ENCODE measurements around the gene CLSTN2.

Gene CLSTN2

DNA sequence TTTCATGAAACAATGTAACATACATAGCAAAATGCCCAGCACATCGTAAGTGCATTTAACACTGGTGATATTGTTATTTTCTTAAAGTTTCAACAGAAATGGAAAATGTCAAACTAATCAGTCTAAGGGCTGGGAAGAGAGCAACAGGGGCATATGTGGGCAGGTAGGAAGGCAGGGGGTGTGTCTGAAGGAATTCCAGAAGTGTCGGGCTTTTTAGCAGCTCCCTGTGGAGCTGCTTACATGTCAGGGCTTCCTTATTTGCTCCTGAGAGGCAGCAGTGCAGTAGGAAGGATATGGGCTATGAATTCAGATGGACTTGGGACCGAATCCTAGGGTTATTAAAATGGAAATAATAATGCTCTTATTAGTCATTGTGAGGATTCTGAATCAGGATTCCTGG lies 311.6 kb downstream of the CLSTN2 start:
- no peak for DNase-seq

DNA sequence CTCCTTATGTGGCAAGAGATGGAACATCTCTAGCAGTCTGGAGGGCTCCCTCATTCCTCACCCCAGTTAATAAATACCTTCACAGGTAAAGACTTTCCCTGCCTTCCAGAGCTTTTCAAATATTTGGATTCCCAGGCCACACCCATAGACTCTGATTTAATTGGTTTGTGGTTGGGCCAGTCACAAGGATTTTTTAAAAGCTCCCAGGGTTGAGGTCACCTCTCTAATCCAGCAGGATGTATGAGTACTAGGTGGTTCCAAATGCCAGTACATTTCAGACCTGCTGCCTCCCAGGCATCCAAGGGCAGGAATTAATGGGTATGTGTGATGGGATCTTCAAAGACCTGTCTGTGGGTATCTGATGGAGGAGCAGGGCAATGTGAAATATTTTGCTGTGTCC lies 312.8 kb downstream of the CLSTN2 start:
- DNase-seq, result no peak

DNA sequence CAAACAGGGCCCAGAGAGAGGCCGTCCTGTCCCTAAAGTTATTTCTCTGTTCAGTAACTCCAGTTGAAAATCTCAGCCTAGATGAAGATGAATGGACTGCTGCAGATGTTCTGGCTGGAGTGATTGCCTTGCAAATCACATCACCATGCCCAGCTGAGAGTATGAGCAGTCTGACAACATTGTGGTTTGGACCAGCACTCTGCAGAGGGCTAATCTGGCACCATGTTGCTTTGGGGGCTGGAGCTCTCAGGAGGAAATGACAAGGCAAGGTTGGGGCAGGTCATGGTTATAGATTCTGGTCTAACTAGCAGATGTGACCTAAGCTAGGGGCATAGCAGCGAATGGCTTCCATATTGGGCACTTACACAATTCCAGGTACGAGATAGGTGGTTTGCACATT lies 314.2 kb downstream of the CLSTN2 start:
- DNase-seq, result no peak

DNA sequence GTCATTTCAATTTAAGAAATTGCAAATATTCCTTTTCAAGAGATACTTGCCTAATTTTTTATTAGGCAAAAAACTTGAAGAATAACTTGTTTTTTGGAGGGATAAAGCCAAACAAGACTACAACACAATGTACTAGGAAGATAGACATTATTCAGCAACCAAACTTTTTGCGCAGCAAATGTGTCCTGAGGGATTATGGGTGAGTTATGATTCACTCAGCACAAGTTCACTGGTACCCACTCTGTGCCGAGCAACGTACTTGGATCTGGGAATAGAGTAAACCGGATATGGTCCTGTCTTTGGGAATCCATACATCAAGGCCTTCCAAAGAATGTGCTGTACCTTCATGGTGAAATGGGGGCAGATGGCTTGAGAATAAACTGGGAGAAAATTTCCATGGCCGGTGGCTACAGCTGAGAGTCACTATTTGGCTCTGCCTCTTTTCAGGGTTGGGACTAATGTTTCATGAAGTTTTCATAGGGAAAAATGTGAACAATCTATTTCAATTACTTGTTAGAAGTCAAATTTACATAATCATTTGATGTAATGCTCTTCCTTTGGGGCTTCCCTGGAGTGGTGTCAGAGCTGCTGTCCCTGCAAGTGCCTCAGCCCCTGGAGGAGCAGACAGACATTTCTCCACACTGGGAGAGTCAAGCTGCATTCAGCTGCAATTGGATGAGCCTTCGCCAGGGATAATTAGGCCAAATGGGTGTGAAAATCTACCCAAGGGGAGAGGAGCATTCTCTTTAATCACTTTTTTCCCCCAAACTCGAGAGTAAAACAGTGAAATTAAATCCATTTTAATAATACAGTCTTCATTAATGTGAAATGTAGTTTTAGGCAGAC lies 315.2 kb downstream of the CLSTN2 start:
- DNase-seq, result no peak

DNA sequence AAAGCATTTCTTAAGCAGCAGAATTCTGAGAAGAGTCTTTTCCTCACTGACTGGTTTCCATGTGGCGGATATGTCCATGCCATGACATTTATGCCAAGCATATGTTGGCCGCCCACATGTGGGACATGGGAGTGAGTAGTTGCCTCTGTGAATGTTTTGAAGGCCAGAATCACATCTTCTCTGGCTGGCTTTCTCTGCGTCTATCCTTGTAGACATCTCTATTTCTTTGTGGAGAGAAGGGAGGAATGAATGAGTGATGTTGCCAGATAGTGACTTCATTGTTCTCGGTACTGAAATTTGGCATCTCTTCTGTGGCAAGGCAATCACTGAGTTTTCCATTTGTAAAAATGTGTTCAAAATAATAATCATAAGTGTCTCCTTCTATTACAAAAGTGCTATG lies 316.0 kb downstream of the CLSTN2 start:
- no peak for DNase-seq

DNA sequence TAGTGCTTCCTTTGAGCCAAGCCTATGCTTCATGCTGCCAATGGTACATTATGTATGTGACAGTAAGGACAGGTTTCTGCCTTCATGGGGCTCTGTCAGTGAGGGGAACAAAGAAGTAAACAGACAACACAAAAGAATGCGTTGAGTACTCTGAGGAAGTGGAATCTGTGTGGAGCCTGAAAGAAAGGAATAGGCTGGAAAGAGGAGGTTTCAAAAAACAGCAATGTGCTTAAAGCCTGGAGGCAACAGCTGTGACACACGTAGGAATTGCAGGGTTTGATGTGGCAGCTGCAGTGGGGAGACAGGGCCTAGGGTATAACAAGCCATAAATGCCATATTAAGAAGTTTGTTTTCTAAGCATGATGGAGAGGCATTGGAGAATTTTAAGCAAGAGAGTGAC lies 316.7 kb downstream of the CLSTN2 start:
- DNase-seq, result no peak

DNA sequence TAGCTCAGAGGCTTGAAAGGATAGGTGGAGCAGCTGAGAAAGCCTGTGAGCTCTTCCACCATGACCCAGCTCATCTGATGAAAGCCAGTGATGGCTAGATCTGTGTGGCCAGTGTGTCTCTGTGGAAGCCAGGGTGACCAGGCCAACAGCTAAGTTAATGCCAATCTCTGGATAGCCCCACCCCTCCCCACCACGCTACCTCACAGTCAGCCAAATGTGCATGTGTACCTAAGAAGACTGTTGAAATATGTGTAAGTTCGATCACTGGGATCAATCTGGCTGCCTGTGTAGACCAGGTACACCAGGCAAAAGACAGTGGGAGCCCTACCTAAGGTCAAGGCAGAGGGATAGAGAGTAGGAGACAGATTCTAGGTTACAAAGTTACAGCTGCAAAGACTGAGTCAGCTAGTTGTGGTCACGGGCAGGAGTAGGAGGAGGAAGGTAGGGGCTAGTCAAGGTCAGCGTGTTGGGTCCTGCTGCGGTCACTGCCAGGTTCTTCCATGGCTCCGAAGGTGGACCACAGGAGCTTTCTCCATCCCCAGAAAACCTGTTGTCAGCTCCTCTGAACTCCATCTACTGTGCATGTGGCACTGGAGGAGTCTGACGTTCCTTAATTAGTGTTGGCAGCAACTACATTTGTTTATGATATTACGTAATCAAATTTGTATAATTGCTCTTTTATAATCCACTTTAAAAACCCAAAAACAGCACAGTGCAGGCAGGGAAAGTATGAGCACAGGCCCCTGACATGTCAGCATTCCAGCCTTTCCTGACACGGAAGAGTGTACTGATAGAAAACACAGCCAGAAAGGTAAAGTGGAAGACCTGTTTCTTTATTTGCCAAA lies 318.0 kb downstream of the CLSTN2 start:
- no peak for DNase-seq

DNA sequence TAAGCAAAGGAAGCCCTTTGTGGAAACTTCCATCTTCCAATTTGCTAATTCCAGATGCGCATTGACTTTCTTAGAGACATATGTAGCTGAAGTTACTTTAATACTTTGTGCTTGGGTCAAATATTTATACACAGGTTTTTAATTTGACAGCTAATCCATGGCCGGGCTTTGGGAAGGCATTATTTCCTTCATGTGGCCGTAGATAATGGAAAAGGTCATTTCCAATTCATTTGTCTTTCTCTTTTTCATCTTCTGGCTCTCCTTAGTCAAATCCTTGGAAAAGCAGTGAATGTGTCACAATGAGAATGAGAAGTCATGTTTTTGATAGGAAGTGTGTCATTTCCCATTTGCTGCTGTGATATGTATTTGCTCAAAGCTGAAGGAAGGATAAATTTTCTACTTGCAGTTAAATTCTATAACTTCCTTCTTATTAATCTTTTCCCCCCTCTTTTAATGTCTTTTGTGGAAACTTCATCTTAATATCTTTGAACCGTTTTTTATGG lies 323.3 kb downstream of the CLSTN2 start:
- DNase-seq, result no peak

DNA sequence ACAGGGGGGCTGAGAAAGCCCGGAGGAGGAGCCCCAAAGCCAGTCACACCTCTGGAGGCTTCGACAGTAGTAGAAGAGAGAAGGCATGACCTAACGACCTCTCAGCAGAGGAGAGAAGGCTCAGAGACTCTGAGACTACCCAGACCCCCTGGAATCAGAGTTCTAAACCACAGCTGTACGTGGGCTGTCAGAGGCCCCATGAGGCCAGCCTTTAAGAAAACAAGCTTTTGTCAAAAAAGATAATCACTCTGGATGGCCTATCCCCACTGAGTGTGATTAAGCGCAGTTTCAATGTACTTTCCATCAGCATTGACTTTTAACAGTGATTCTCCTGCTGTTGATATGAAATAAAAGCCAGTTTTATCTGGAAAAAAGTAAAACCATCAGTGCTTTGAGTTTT lies 330.3 kb downstream of the CLSTN2 start:
- no peak for DNase-seq

DNA sequence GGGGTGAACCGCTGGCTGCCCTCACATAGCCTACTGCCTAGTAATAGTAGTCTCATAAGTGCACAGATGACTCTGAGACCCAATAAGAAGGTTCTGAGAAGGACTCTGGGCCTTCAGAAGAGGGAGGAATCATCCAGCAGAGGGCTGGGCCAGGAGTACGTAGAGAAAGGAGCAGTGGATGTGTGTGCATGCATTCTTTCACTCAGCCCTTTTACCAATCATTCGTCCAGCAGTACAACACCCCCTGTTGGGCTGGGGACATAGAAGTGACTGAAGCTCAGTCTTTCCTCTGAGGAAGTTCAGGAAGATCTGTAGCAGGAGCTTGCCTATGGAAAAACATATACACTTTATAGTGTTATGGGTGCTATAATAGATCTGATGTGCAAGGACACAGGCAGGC lies 333.1 kb downstream of the CLSTN2 start:
- no peak for DNase-seq

DNA sequence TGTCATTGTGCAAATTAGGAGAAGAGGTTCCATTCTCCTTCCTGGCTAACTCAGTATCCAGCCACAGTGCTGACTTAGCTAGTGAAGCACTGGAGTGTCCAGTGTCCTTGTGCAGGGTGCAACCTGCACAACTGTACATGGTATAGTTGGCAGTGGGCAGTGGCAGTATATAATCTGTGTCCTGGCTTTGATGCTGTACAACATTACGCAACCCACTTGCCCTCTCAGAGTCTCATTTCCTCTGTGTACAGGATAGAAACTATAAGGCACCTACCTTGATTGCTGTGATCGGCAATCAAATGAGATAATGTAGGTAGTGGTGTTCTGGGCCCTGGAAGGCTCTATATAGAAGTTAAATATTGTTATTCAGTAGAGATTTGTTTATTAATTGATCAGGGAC lies 333.6 kb downstream of the CLSTN2 start:
- no peak for DNase-seq

DNA sequence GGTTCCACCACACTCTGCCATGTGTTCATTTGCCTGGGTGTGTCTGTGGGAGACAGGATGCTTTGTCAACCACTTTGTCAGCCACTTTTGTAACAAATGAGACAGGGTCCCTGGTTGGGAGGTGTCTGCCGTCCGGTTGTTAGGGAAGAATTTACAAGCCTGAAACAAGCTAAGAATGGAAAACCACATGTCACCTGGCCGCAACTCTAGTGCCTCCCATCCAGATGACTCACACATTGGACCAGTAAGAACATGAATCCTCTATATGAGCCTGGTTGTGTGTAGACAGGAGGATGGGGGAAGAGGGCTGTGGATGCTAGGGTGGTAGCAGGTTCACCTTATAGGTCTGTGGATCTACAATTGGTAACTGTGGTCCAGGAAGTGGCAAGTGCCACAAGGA lies 335.3 kb downstream of the CLSTN2 start:
- no peak for DNase-seq

DNA sequence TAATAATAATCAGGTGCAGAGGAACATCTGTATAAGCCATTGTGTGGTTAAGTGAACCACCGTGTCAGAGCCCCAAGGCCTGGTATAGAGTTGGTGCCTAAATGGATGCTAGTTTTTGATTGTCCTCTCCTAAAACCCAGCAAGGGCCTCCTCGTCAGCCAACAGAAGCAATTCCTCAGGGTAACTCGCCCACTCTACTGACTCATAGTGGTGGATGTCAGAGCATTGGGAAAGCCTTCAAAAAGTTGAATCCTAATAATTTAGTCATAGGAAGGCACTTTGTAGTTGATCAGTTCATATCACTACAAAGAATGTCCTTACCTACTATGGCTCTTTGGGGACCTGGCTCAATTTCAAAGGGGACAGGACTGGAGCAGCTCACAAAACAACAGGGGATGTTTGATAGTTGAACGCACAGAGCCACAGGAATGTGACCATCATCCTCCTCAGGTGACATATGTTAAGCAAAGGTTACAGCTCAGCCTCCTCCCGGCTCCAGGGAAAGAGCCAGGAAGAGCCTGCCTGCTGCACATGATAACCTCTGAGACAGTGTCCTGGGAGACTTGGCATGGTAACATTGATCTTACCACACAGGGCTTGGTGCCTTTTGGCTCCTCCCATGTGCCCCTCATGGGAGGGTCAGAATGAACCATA lies 338.7 kb downstream of the CLSTN2 start:
- no peak for DNase-seq

DNA sequence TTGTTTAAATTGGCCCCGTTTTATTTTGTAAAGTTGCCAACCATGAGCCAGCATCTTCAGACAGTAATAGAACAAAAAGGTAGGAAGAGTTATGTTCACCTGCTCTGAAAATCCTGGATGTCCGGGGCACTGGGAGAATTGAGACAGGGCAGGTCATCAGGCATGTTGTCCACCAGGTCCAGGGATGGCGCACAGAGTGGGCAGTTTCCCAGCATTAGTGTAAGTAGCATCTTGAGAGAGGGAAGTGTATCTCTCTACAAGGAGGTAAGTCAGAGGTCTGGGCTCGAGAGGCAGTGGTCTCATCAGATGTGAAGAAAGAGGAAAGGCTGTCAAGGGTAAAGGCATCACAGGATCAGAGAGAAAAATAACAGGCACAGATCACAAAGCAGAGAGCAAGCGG lies 339.4 kb downstream of the CLSTN2 start:
- no peak for DNase-seq

DNA sequence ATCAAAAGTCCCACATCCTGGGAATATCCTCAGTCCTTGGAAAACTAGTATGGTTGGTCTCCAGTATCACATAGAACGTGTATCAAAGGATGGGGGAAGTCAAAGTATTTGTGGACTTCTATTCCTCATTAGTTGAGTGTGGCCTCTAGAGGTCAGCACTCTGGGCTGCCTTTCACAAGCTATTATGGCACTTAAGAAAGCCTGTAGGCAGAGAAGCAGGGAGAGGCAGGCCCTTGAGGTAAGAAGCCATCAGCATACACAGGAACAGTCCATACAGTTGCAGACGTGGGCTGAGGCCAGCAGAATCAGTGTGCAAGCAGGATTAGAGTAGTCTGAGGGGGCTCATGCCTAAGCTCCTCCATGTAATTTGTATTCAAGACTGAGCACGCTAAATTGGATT lies 341.7 kb downstream of the CLSTN2 start:
- no peak for DNase-seq

DNA sequence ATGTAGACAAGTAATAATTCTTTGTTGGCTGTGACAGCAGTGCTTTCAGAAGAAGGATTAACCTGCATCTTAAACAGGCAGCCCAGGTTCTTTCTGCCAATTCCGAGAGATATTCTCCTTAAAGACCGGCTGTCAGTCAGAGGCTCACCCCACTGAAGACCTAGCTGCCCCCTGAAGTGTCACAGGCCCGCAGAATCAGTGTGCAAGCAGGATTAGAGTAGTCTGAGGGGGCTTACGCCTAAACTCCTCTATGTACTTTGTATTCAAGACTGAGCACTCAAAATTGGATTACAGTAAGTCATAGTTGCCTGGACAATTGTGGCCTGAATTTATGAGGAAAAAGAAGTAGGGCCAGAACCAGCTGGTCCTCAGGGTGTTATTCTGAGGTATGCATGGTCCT lies 342.9 kb downstream of the CLSTN2 start:
- DNase-seq, result no peak

DNA sequence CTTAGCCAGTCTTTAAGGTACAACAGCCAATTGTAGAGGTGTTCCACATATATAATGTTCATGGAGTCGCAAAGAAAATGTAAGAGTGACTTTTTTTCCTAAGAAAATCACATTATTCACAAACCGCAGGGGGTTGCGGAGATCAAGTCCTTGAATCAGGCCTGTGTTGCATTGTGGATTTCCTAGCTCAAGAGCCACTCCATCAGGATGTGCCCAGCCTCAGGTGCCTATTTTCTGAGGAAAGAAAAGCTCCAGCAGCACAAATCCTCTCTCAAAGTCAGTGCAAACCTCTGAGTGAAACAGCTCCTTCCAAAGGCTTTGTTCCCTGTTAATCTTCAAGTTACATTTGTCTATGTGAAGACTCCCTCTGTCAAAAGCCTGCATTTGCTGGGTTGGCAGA lies 349.4 kb downstream of the CLSTN2 start:
- no peak for DNase-seq

DNA sequence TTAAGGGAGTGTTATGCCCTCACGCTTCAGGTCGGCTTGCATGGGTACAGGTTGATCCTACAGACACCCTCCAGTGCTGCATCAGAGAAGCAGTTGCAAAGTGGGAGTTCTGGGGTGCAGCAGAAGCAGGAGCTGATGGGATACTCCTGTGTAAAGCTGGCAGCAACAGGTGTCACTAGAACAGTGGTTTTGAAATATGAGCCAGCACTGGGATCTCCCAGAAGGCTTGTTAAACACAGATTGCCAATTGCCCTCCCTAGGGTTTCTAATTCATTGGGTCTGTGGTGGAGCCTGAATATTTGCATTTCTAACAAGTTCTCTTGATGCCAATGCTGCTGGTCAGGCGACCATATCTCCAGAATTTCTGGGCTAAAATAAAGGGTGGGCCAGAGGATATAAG lies 350.4 kb downstream of the CLSTN2 start:
- no peak for DNase-seq

DNA sequence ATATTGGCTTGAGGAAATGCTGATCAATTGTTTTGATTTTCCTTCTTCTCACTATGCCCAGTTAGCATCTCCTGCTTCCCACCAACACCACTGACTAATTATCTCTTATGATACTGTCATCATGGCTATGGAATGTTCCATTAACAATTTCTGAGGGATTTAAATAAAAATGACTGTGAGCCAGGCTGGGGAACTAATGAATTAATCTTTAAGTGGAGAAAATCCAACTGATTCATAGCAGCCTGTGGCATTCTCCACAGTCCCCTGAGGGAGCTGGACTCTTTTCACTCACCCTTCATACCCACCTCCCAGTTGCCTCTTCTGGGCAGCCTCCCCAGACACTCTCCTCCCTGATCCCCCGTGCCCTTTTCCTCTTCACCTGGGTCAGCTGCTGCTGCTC lies 353.6 kb downstream of the CLSTN2 start:
- no peak for DNase-seq

DNA sequence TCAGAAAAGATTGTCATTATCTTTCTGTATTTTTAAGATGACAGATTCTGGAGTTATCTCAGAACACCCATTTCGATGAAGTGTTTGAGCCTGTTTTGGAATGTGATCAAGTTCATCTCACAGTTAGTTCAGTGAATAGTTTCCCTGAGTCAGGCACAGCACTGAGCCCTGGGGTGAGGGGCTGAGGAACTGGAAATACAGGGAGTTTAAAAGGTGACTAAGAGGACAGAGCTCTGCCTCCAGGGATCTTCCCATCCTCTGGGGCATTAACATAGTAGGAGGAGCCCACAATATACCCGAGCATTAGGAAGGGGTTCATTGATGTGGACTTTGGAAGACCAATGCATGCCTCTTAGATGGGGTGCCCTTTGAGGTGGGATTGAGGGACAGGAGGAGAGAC lies 355.1 kb downstream of the CLSTN2 start:
- DNase-seq, result no peak

DNA sequence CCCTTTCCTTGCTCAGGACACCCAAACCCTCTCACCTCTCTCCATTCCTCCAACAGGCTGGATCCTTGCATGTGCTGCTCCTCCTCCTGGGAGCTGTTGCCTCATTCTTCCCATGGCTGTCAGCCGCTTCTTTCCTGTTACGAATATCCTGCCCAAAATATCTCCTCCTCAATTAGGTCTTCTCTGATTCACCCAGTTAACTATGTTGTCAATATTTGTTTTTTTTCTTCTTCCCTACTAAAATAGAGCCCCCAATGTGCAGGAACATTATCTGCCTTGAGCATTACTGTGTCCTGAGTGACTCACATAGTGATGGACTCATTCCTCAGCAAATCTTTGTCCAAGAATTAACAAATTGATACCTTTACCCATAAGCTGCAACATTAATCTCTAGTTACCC lies 357.2 kb downstream of the CLSTN2 start:
- no peak for DNase-seq

DNA sequence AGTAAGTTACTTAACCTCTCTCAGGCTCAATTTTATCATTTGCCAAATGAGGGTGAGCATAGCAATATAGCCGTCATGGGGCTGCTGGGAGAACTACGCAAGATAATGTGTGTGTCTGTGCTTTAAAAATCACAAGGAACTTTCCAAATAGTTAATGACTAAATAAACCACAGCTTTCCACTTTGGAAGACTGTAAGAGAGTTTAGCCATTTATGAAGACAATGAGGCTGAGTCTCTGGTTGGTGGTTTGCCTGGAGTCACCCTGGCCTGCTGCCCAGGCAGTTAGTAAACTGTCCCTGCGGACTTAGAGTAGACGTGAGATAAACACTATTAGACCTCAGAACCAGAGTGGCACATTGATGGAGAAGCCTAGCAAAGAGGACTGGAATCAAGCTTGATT lies 357.7 kb downstream of the CLSTN2 start:
- DNase-seq, result no peak

DNA sequence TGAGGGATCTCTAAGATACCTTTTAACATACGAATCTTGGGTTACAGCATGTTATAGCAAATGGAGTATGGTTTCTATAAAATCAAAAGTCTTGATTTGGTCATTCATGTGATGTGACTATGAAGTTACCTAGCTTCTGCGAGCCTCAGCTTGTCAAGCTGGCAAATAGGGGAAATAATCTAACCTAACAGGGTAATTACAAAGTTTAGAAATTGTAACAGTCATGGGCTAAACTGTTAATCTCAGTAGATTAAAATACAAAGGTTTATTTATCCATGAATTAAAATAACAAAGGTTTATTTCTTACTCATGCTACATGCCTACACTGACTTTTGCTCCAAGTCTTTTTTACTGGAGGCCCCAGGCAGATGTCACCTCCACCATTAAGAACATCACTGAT lies 359.1 kb downstream of the CLSTN2 start:
- DNase-seq, result no peak
